Measurements from ENCODE around the gene LONP2.

- no peak for TF ChIP-seq CTCF (conservative IDR thresholded peaks at IDR 0.05 in 1 of 2, IDR thresholded peaks at IDR 0.05 in 1 of 2; ENCODE audit: extremely low read depth in 1 of 2, insufficient read depth in 1 of 2, low read depth in 1 of 2, low read length in 2 of 2)
- no peak for TF ChIP-seq EZH2 (IDR thresholded peaks at IDR 0.05; ENCODE audit: borderline replicate concordance, low read length)
These were observed 148.3 kb downstream of the LONP2 start for GRCh38 chr16:48392407-48392806.

Measured in mammary epithelial cell (primary cell).